ENCODE data around the gene LBH. TPM values are rescaled to one million over a fixed set of nuclear protein-coding genes. Genes with fewer than 3 reads are reported as not detected.

Gene LBH
- total and polyA plus RNA-seq, 2 of the 13 experiments (the other 11 are each of a cell fraction or from before 2014, with no cell fraction given): 0.09 to 0.25 TPM

GRCh38 chr2:30226144-30227032, 4.9 kb upstream of the LBH start:
- Histone ChIP-seq H3K27me3 (ENCODE audit: control insufficient read depth in 1 of 2, insufficient read depth in 2 of 2, low read length in 2 of 2) (peaks cover 5 to 68% of the 10 kb centered on the region in 2 experiments; a peak in 4 of 5 replicates), H3K27ac (ENCODE audit: extremely low read length, insufficient read depth, low read length) (no peak overlapping the region), H3K79me2 (ENCODE audit: insufficient read depth, low read length) (no peaks in the 10 kb centered on the region), H2AFZ (ENCODE audit: low read length) (no peak overlapping the region), H3K9me3 (ENCODE audit: low read length) (no peaks in the 10 kb centered on the region), H3K4me1 (ENCODE audit: insufficient read depth, low read length) (no peaks in the 10 kb centered on the region), H4K20me1 (ENCODE audit: insufficient read depth, low read length) (no peaks in the 10 kb centered on the region; the same call in 1 of the 2 replicates), H3K9ac (ENCODE audit: insufficient read depth, low read depth, low read length) (no peak overlapping the region), H3K4me3 (replicated peaks in 1 of 3; ENCODE audit: insufficient read depth in 1 of 3, low read depth in 2 of 3, low read length in 3 of 3) (no peak overlapping the region), H3K4me2 (ENCODE audit: low read depth, low read length) (no peak overlapping the region), H3K36me3 (replicated peaks in 1 of 2; ENCODE audit: control insufficient read depth in 1 of 2, insufficient read depth in 2 of 2, low read length in 2 of 2) (no peaks in the 10 kb centered on the region)
- ATAC-seq (no peak), FAIRE-seq (no peak), DNase-seq (ENCODE audit: low spot score) (no peak)
- in situ Hi-C loops (cut with HindIII; ENCODE audit: extremely low pct_ligation_motif_present, low pct_unique_long_range_greater_than_20kb) (no loop called here), intact Hi-C loops (cut with micrococcal nuclease; ENCODE audit: unreplicated experiment) (no loop called here)
- WGBS (ENCODE audit: low lambda C conversion rate): 36% methylated on average over 10 of the region's 10 CpGs
- ChIA-PET CTCF (ENCODE audit: low intra/inter-chr PET ratio, low total read pairs) (no interaction called here), POLR2A (no interaction called here)
- TF ChIP-seq ZNF564 (CRISPR knock-in tag; IDR thresholded peaks at IDR 0.05): no peak
- TF ChIP-seq, protein P1, sequence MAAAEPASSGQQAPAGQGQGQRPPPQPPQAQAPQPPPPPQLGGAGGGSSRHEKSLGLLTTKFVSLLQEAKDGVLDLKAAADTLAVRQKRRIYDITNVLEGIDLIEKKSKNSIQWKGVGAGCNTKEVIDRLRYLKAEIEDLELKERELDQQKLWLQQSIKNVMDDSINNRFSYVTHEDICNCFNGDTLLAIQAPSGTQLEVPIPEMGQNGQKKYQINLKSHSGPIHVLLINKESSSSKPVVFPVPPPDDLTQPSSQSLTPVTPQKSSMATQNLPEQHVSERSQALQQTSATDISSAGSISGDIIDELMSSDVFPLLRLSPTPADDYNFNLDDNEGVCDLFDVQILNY (CRISPR knock-in tag; conservative IDR thresholded peaks at IDR 0.05): no peak
- TF ChIP-seq GATAD2A (CRISPR knock-in tag; IDR thresholded peaks at IDR 0.05): no peak
- TF ChIP-seq POLR2A (IDR thresholded peaks at IDR 0.05; ENCODE audit: insufficient read depth in 1 of 2, low read depth in 2 of 2, low read length in 2 of 2): no peak
- no peak for TF ChIP-seq ZBTB33 (CRISPR knock-in tag; IDR thresholded peaks at IDR 0.05)
- TF ChIP-seq RAD51 (IDR thresholded peaks at IDR 0.05; ENCODE audit: borderline replicate concordance): no peak
- no peak for TF ChIP-seq ZNF607 (CRISPR knock-in tag; IDR thresholded peaks at IDR 0.05; ENCODE audit: borderline replicate concordance)
- no peak for TF ChIP-seq THRA (CRISPR knock-in tag; IDR thresholded peaks at IDR 0.05; ENCODE audit: borderline replicate concordance)
- no peak for TF ChIP-seq XRCC5 (optimal IDR thresholded peaks at IDR 0.05; ENCODE audit: low read length)
- TF ChIP-seq HMG20A (CRISPR knock-in tag; IDR thresholded peaks at IDR 0.05; ENCODE audit: borderline replicate concordance): no peak
- no peak for TF ChIP-seq ZNF605 (CRISPR knock-in tag; IDR thresholded peaks at IDR 0.05)
- no peak for TF ChIP-seq HHEX (CRISPR knock-in tag; IDR thresholded peaks at IDR 0.05)
- TF ChIP-seq TFDP1 (CRISPR knock-in tag; IDR thresholded peaks at IDR 0.05; ENCODE audit: borderline replicate concordance): no peak
- BruUV-seq (replicated peaks): no TSS peak
